HEK293 (cell line): ENCODE results near the gene PFN4.

ENCODE experiments used
- CTCF ChIP-seq: fragments of 450-650 bp; formaldehyde crosslinking; IDR thresholded peaks from 2 replicates; pipeline ENCODE4 v1.5.1; 2016; ENCODE audit warnings: missing biosample characterization, missing genetic modification characterization
- PATZ1 ChIP-seq: fragments of 450-650 bp; formaldehyde crosslinking; IDR thresholded peaks from 2 replicates; pipeline ENCODE4 v1.5.1; 2016; ENCODE audit warnings: missing biosample characterization, missing genetic modification characterization
- ZNF132 ChIP-seq: fragments of 450-650 bp; formaldehyde crosslinking; IDR thresholded peaks from 2 replicates; pipeline ENCODE4 v1.5.1; 2017; ENCODE audit warnings: missing biosample characterization, missing genetic modification characterization, borderline replicate concordance
- ZNF558 ChIP-seq: fragments of 450-650 bp; formaldehyde crosslinking; IDR thresholded peaks from 2 replicates; pipeline ENCODE4 v1.5.1; 2016; ENCODE audit warnings: missing biosample characterization, missing genetic modification characterization

- no peak for TF ChIP-seq ZNF558 (tag by site-specific recombination)
- TF ChIP-seq CTCF (tag by site-specific recombination): no peak
- TF ChIP-seq ZNF132: no peak
- no peak for TF ChIP-seq PATZ1 (tag by site-specific recombination)
These were observed 9.4 kb upstream of the PFN4 start for GRCh38 chr2:24132543-24132942.
